ENCODE measurements around the gene ZNF827. TPM values are rescaled to one million over a fixed set of nuclear protein-coding genes. Genes with fewer than 3 reads are reported as not detected.

ZNF827 gene
- 17.2 and 19.7 TPM in 2 replicates for total RNA-seq

GRCh38 chr4:145938618-145939440, at the start of gene ZNF827:
Gene ZNF827, minus strand, starts transcription at chr4:145938823. Its CDS starts 416 bp downstream, at chr4:145938407.
- intact Hi-C loops (cut with micrococcal nuclease): loop anchor here (1.0 to 10.0 kb wide), 8 partner anchors 52 to 1764 kb away; partner anchors contain the start of genes ABCE1, ANAPC10 and LSM6

- intact Hi-C loops (cut with micrococcal nuclease): no loop called here
Measured at GRCh38 chr4:145984563-145984962, 45.9 kb upstream of the ZNF827 start.

GRCh38 chr4:145982791-145983190, 44.2 kb upstream of the ZNF827 start:
- intact Hi-C loops (cut with micrococcal nuclease): no loop called here

GRCh38 chr4:145979160-145979559, 40.5 kb upstream of the ZNF827 start:
- intact Hi-C loops (cut with micrococcal nuclease): no loop called here

GRCh38 chr4:145976680-145977079, 38.1 kb upstream of the ZNF827 start:
- intact Hi-C loops (cut with micrococcal nuclease): no loop called here

GRCh38 chr4:145960012-145960411, 21.4 kb upstream of the ZNF827 start:
- intact Hi-C loops (cut with micrococcal nuclease): no loop called here

- intact Hi-C loops (cut with micrococcal nuclease): no loop called here
Measured at GRCh38 chr4:145957302-145957701, 18.7 kb upstream of the ZNF827 start.

GRCh38 chr4:145956288-145956890, 17.8 kb upstream of the ZNF827 start:
- intact Hi-C loops (cut with micrococcal nuclease): loop anchor here (1.0 kb wide), 1 partner anchor 960 kb away; no protein-coding TSS in a partner anchor

- intact Hi-C loops (cut with micrococcal nuclease): no loop called here
Measured at GRCh38 chr4:145954924-145955339, 16.3 kb upstream of the ZNF827 start.

- intact Hi-C loops (cut with micrococcal nuclease): no loop called here
Measured at GRCh38 chr4:145951931-145952330, 13.3 kb upstream of the ZNF827 start.

GRCh38 chr4:145945431-145946155, 7.0 kb upstream of the ZNF827 start:
- intact Hi-C loops (cut with micrococcal nuclease): no loop called here

- intact Hi-C loops (cut with micrococcal nuclease): no loop called here
Measured at GRCh38 chr4:145944886-145945285, 6.3 kb upstream of the ZNF827 start.

- intact Hi-C loops (cut with micrococcal nuclease): loop anchor here (2.0 to 10.0 kb wide), 5 partner anchors 53 to 1765 kb away; partner anchors contain the start of genes ABCE1 and ANAPC10
Measured at GRCh38 chr4:145939856-145940255, 1.2 kb upstream of the ZNF827 start.

GRCh38 chr4:145939441-145939750, 773 bp upstream of the ZNF827 start:
- intact Hi-C loops (cut with micrococcal nuclease): loop anchor here (2.0 to 10.0 kb wide), 5 partner anchors 52 to 1765 kb away; partner anchors contain the start of genes ABCE1 and ANAPC10

GRCh38 chr4:145937971-145938611, 532 bp downstream of the ZNF827 start:
- intact Hi-C loops (cut with micrococcal nuclease): loop anchor here (1.0 to 10.0 kb wide), 9 partner anchors 51 to 1763 kb away; partner anchors contain the start of genes ABCE1, ANAPC10, LSM6 and OTUD4

GRCh38 chr4:145936997-145937901, 1.4 kb downstream of the ZNF827 start:
- intact Hi-C loops (cut with micrococcal nuclease): loop anchor here (1.0 to 10.0 kb wide), 7 partner anchors 50 to 1762 kb away; partner anchors contain the start of genes ABCE1, ANAPC10, MMAA and OTUD4

GRCh38 chr4:145936142-145936996, 2.3 kb downstream of the ZNF827 start:
- intact Hi-C loops (cut with micrococcal nuclease): loop anchor here (1.0 to 10.0 kb wide), 6 partner anchors 49 to 1762 kb away; partner anchors contain the start of genes ABCE1, ANAPC10 and MMAA

GRCh38 chr4:145935253-145936141, 3.1 kb downstream of the ZNF827 start:
- intact Hi-C loops (cut with micrococcal nuclease): loop anchor here (1.0 to 10.0 kb wide), 6 partner anchors 48 to 1761 kb away; partner anchors contain the start of genes ABCE1, ANAPC10 and MMAA
